T-helper 17 cell (primary cell): ENCODE measurements around the gene RFTN1. TPM values are rescaled to one million over a fixed set of nuclear protein-coding genes. Genes with fewer than 3 reads are reported as not detected.

ENCODE experiments used
- ATAC-seq: fragments of 150-1000 bp; cut with Tn5 transposase; 2 replicates; pipeline ENCODE4 v1.10.0; 2021; ENCODE audit warnings: mild to moderate bottlenecking, moderate library complexity
- DNase-seq, 3 donors: peaks; one replicate each; pipeline versions ENCODE4 v3.0.0 to v3.0.0-alpha.2; 2020 to 2021
- H3K9me3 ChIP-seq: one replicate; pipeline ENCODE4 v1.7.0; 2013; ENCODE audit warnings: low read length, mild to moderate bottlenecking; ENCODE audit not compliant: control insufficient read depth, poor library complexity, severe bottlenecking
- H3K27ac Mint-ChIP-seq: one replicate; pipeline ENCODE4 v1.8.0; 2022; ENCODE audit warnings: mild to moderate bottlenecking, moderate library complexity, mixed read lengths
- H3K27me3 Mint-ChIP-seq: one replicate; pipeline ENCODE4 v1.8.0; 2022; ENCODE audit warnings: mixed read lengths
- H3K36me3 Mint-ChIP-seq: one replicate; pipeline ENCODE4 v1.8.0; 2022; ENCODE audit warnings: low read depth, mixed read lengths
- H3K4me1 Mint-ChIP-seq: one replicate; pipeline ENCODE4 v1.8.0; 2022; ENCODE audit warnings: mild to moderate bottlenecking, mixed read lengths
- H3K4me3 Mint-ChIP-seq: one replicate; pipeline ENCODE4 v1.8.0; 2022; ENCODE audit warnings: mild to moderate bottlenecking, moderate library complexity, mixed read lengths
- total RNA-seq, 4 donors: library from RNA in 2 of 4; stranded (reverse) in 2 of 4; gene quantifications; one replicate each; pipeline ENCODE4 v1.2.3 and lab custom pipeline; 2022 to 2026

RFTN1 gene
- total RNA-seq, 2 donors from 2014 or later: 51.8 to 55.8 TPM

GRCh38 chr3:16520970-16521881, 7.7 kb upstream of the RFTN1 start:
- Mint-ChIP-seq H3K27me3 (peaks cover 4% of the 10 kb centered on the region), H3K4me1 (peaks cover 11% of the 10 kb centered on the region), H3K4me3 (no peak overlapping the region), H3K27ac (no peak overlapping the region), H3K36me3 (no peaks in the 10 kb centered on the region)
- H3K9me3 ChIP-seq: no peaks in the 10 kb centered on the region
- DNase-seq (no peak), ATAC-seq (no peak)

GRCh38 chr3:16520241-16520969, 6.9 kb upstream of the RFTN1 start:
- Mint-ChIP-seq H3K4me1 (peaks cover 15% of the 10 kb centered on the region), H3K4me3 (no peak overlapping the region), H3K36me3 (no peaks in the 10 kb centered on the region), H3K27ac (peak overlapping the region; percentile 37), H3K27me3 (peaks cover 4% of the 10 kb centered on the region)
- H3K9me3 ChIP-seq: no peaks in the 10 kb centered on the region
- no peak for ATAC-seq
- DNase-seq: no peak

GRCh38 chr3:16516695-16517481, 3.4 kb upstream of the RFTN1 start:
- DNase-seq: no peak
- H3K9me3 ChIP-seq: no peaks in the 10 kb centered on the region
- H3K27ac Mint-ChIP-seq: peak overlapping the region; percentile 56
- ATAC-seq: no peak
- no peak overlapping the region for H3K4me3 Mint-ChIP-seq
- no peaks in the 10 kb centered on the region for H3K36me3 Mint-ChIP-seq
- H3K27me3 Mint-ChIP-seq: peaks cover 4% of the 10 kb centered on the region
- H3K4me1 Mint-ChIP-seq: peaks cover 30% of the 10 kb centered on the region

GRCh38 chr3:16515885-16516420, 2.5 kb upstream of the RFTN1 start:
- H3K36me3 Mint-ChIP-seq: no peaks in the 10 kb centered on the region
- H3K27ac Mint-ChIP-seq: peak overlapping the region; percentile 98
- no peak for ATAC-seq
- H3K9me3 ChIP-seq: no peaks in the 10 kb centered on the region
- peaks cover 40% of the 10 kb centered on the region for H3K4me1 Mint-ChIP-seq
- peaks cover 4% of the 10 kb centered on the region for H3K27me3 Mint-ChIP-seq
- no peak for DNase-seq
- peak overlapping the region; percentile 97 for H3K4me3 Mint-ChIP-seq

- peaks cover 50% of the 10 kb centered on the region for H3K4me1 Mint-ChIP-seq
- H3K27me3 Mint-ChIP-seq: peaks cover 2% of the 10 kb centered on the region
- ATAC-seq (no peak), DNase-seq (no peak)
- H3K36me3 Mint-ChIP-seq: peaks cover 2% of the 10 kb centered on the region
- H3K9me3 ChIP-seq: no peaks in the 10 kb centered on the region
- peak overlapping the region; percentile 97 for H3K4me3 Mint-ChIP-seq
- H3K27ac Mint-ChIP-seq: peak overlapping the region; percentile 98
These were observed 1.4 kb upstream of the RFTN1 start for GRCh38 chr3:16514755-16515353.

- no peaks in the 10 kb centered on the region for H3K27me3 Mint-ChIP-seq
- H3K36me3 Mint-ChIP-seq: peaks cover 2% of the 10 kb centered on the region
- ATAC-seq: no peak
- H3K27ac Mint-ChIP-seq: peak overlapping the region; percentile 98
- H3K4me1 Mint-ChIP-seq: peaks cover 51% of the 10 kb centered on the region
- peak overlapping the region; percentile 97 for H3K4me3 Mint-ChIP-seq
- no peaks in the 10 kb centered on the region for H3K9me3 ChIP-seq
- DNase-seq: no peak
These were observed 662 bp upstream of the RFTN1 start for GRCh38 chr3:16514021-16514700.

GRCh38 chr3:16512435-16513140, 911 bp downstream of the RFTN1 start:
- H3K4me1 Mint-ChIP-seq: peaks cover 62% of the 10 kb centered on the region
- H3K4me3 Mint-ChIP-seq: peak overlapping the region; percentile 97
- peak overlapping the region; percentile 98 for H3K27ac Mint-ChIP-seq
- H3K9me3 ChIP-seq: no peaks in the 10 kb centered on the region
- H3K36me3 Mint-ChIP-seq: peaks cover 3% of the 10 kb centered on the region
- H3K27me3 Mint-ChIP-seq: no peaks in the 10 kb centered on the region
- DNase-seq (peak; percentile 29 to 48 (median 31)), ATAC-seq (peak; percentile 55)

- H3K4me1 Mint-ChIP-seq: peaks cover 68% of the 10 kb centered on the region
- H3K4me3 Mint-ChIP-seq: peak overlapping the region; percentile 97
- ATAC-seq: peak; percentile 82
- no peaks in the 10 kb centered on the region for H3K27me3 Mint-ChIP-seq
- no peaks in the 10 kb centered on the region for H3K9me3 ChIP-seq
- peak; percentile 33 to 63 (median 58) for DNase-seq
- peak overlapping the region; percentile 98 for H3K27ac Mint-ChIP-seq
- H3K36me3 Mint-ChIP-seq: peaks cover 5% of the 10 kb centered on the region
These were observed 1.6 kb downstream of the RFTN1 start for GRCh38 chr3:16511681-16512434.

GRCh38 chr3:16510620-16511319, 2.7 kb downstream of the RFTN1 start:
- no peaks in the 10 kb centered on the region for H3K9me3 ChIP-seq
- H3K4me3 Mint-ChIP-seq: peak overlapping the region; percentile 97
- ATAC-seq (no peak), DNase-seq (no peak)
- H3K27ac Mint-ChIP-seq: peak overlapping the region; percentile 98
- H3K27me3 Mint-ChIP-seq: no peaks in the 10 kb centered on the region
- peaks cover 5% of the 10 kb centered on the region for H3K36me3 Mint-ChIP-seq
- H3K4me1 Mint-ChIP-seq: peaks cover 64% of the 10 kb centered on the region

GRCh38 chr3:16509721-16510619, 3.5 kb downstream of the RFTN1 start:
- H3K36me3 Mint-ChIP-seq: peaks cover 8% of the 10 kb centered on the region
- no peaks in the 10 kb centered on the region for H3K27me3 Mint-ChIP-seq
- peaks cover 63% of the 10 kb centered on the region for H3K4me1 Mint-ChIP-seq
- H3K9me3 ChIP-seq: no peaks in the 10 kb centered on the region
- ATAC-seq (no peak), DNase-seq (no peak)
- H3K4me3 Mint-ChIP-seq: peak overlapping the region; percentile 75
- peak overlapping the region; percentile 98 for H3K27ac Mint-ChIP-seq
